OCI-LY1 (cell line): ENCODE data around the gene IL16.

ENCODE experiments used
- CTCF ChIP-seq: fragments of 200-600 bp; sonication (generic), shearing (Covaris generic); IDR thresholded peaks from 2 replicates; pipeline ENCODE4 v1.5.1; 2017; ENCODE audit warnings: mild to moderate bottlenecking, antibody characterized with exemption, low read length, moderate library complexity, mixed read lengths
- EZH2 ChIP-seq: fragments of 200-600 bp; sonication (generic), shearing (Covaris generic); IDR thresholded peaks from 2 replicates; pipeline ENCODE4 v1.8.0; 2017; ENCODE audit warnings: borderline replicate concordance, mixed run types, mild to moderate bottlenecking, antibody characterized with exemption, low read length, moderate library complexity, mixed read lengths

- TF ChIP-seq CTCF: no peak
- TF ChIP-seq EZH2: no peak
Observed at GRCh38 chr15:81297603-81298575, 101.2 kb downstream of the IL16 start.
